ENCODE measurements around the gene PIP4P1.

GRCh38 chr14:20494935-20495766 is 33.9 kb upstream of the PIP4P1 start:
- TF ChIP-seq GATA2 (IDR thresholded peaks at IDR 0.05; ENCODE audit: low read depth, low read length) (no peak), GATA3 (IDR thresholded peaks at IDR 0.05; ENCODE audit: low read depth, low read length) (no peak)
